K562 (cell line): ENCODE results near the gene WDR1. TPM values are rescaled to one million over a fixed set of nuclear protein-coding genes. Genes with fewer than 3 reads are reported as not detected.

Source experiments
- ATAC-seq: fragments of 200-7000 bp; cut with Tn5 transposase; 3 replicates; pipeline ENCODE4 v1.9.1; 2020; ENCODE audit warnings: moderate library complexity
- BruUV-seq: library from RNA; stranded (reverse); fragments of 400-500 nt; replicated peaks from 2 replicates; lab custom pipeline; 2021; lab: Mats Ljungman, UMichigan
- CTCF ChIA-PET: fragments of 300-600 bp; formaldehyde crosslinking; extraction: SDS; loops from one replicate; lab custom pipeline; 2021; ENCODE audit warnings: low intra/inter-chr PET ratio; lab: Yijun Ruan, JAX
- POLR2A ChIA-PET: fragments of 300-600, 350-650 bp; sonication (Branson Sonifier 250); formaldehyde crosslinking; extraction: SDS; loops from one replicate; lab custom pipeline; 2021; ENCODE audit warnings: antibody characterized with exemption, inconsistent platforms; lab: Yijun Ruan, JAX
- DNase-seq, 4 experiments: peaks; one replicate each; pipeline versions ENCODE4 v3.0.0 to v3.0.0-alpha.2; 2011 to 2018; ENCODE audit warnings: low spot score in 3 of 4, mixed read lengths in 3 of 4; ENCODE audit errors: extremely low read depth in 1 of 4
- FAIRE-seq: peaks from 2 replicates; lab custom pipeline; 2011; peaks lifted over from hg19 to GRCh38; lab: Jason Lieb, UNC
- H2AFZ ChIP-seq: 2 replicates; pipeline ENCODE4 v1.6.0; 2011; ENCODE audit warnings: low read depth, low read length, control low read depth, inconsistent platforms
- H3K27ac ChIP-seq: fragments of 200-600 bp; 3 replicates; pipeline ENCODE4 v1.8.0; 2011; ENCODE audit warnings: low read depth, mild to moderate bottlenecking, control low read depth, inconsistent platforms, low read length, moderate library complexity, mixed read lengths; ENCODE audit errors: extremely low read depth
- H3K27me3 ChIP-seq, 2 experiments: fragments of 300-600 bp in 1 of 2; 2 replicates in 1 of 2; 3 replicates in 1 of 2; pipeline versions ENCODE4 v1.6.0 to v1.8.0; 2011; ENCODE audit warnings: inconsistent platforms in 2 of 2, low read length in 2 of 2, mild to moderate bottlenecking in 1 of 2, mixed read lengths in 1 of 2, moderate library complexity in 1 of 2; ENCODE audit not compliant: control insufficient read depth in 2 of 2, insufficient read depth in 2 of 2
- H3K36me3 ChIP-seq: fragments of 300-600 bp; 3 replicates; pipeline ENCODE4 v1.8.0; 2011; ENCODE audit warnings: mild to moderate bottlenecking, low read length, inconsistent platforms; ENCODE audit not compliant: control insufficient read depth, insufficient read depth
- H3K4me1 ChIP-seq, 2 experiments: fragments of 200-600 bp in 1 of 2; replicated peaks in 1 of 2; 2 replicates in 1 of 2; 3 replicates in 1 of 2; pipeline versions ENCODE4 v1.5.1 to v1.8.0; 2011; ENCODE audit warnings: inconsistent platforms in 2 of 2, low read length in 2 of 2, mild to moderate bottlenecking in 1 of 2, mixed read lengths in 1 of 2, moderate library complexity in 1 of 2; ENCODE audit not compliant: control insufficient read depth in 2 of 2, insufficient read depth in 2 of 2
- H3K4me2 ChIP-seq: 2 replicates; pipeline ENCODE4 v1.6.1; 2011; ENCODE audit warnings: low read length, control low read depth, inconsistent platforms, mixed read lengths; ENCODE audit not compliant: insufficient read depth
- H3K4me3 ChIP-seq: fragments of 200-600 bp; sonication (generic), shearing (Covaris generic); 2 replicates; pipeline ENCODE4 v1.5.1; 2016; ENCODE audit warnings: control low read depth, inconsistent platforms
- H3K79me2 ChIP-seq: fragments of 200-600 bp; 3 replicates; pipeline ENCODE4 v1.8.0; 2011; ENCODE audit warnings: low read length, inconsistent platforms; ENCODE audit not compliant: control insufficient read depth, insufficient read depth
- H3K9ac ChIP-seq, 2 experiments: 2 replicates each; pipeline versions ENCODE4 v1.6.0 to v1.6.1; 2011; ENCODE audit warnings: low read depth in 2 of 2, low read length in 2 of 2, control low read depth in 1 of 2, inconsistent platforms in 1 of 2, mild to moderate bottlenecking in 1 of 2, mixed read lengths in 1 of 2; ENCODE audit not compliant: insufficient read depth in 1 of 2
- H3K9me1 ChIP-seq: one replicate; pipeline ENCODE4 v1.6.0; 2011; ENCODE audit warnings: inconsistent platforms, mild to moderate bottlenecking, low read length, moderate library complexity; ENCODE audit not compliant: control insufficient read depth, insufficient read depth
- H3K9me3 ChIP-seq: replicated peaks from 2 replicates; pipeline ENCODE4 v1.5.1; 2011; ENCODE audit warnings: low read depth, low read length, inconsistent platforms; ENCODE audit not compliant: control insufficient read depth, insufficient read depth
- H4K20me1 ChIP-seq: replicated peaks from 2 replicates; pipeline ENCODE4 v1.6.1; 2011; ENCODE audit warnings: low read length, inconsistent platforms, mixed read lengths; ENCODE audit not compliant: control insufficient read depth, insufficient read depth
- GTF2F1 ChIP-seq: IDR thresholded peaks from 2 replicates; pipeline ENCODE4 v1.6.1; 2011; ENCODE audit warnings: low read depth, low read length, improper control_type of control experiment
- POLR3G ChIP-seq: IDR thresholded peaks from 2 replicates; pipeline ENCODE4 v1.6.1; 2011; ENCODE audit not compliant: insufficient read length, insufficient replicate concordance; ENCODE audit errors: extremely low read depth
- PTTG1 ChIP-seq: fragments of 450-650 bp; IDR thresholded peaks from 2 replicates; pipeline ENCODE4 v1.6.1; 2016; ENCODE audit warnings: low read depth, mild to moderate bottlenecking, missing genetic modification characterization, missing compliant biosample characterization
- U2AF1 ChIP-seq: fragments of 200-400 bp; formaldehyde crosslinking; optimal IDR thresholded peaks from 2 replicates; pipeline ENCODE3; 2017; ENCODE audit warnings: mild to moderate bottlenecking, low read depth, low read length, moderate library complexity
- ZBTB9 ChIP-seq: fragments of 450-650 bp; formaldehyde crosslinking; IDR thresholded peaks from 2 replicates; pipeline ENCODE4 v1.4.0; 2020; ENCODE audit warnings: mild to moderate bottlenecking, moderate library complexity
- ZFP30 ChIP-seq: fragments of 250-450 bp; sonication (Bioruptor Pico); IDR thresholded peaks from 2 replicates; pipeline ENCODE4 v1.8.0; 2022; ENCODE audit warnings: moderate library complexity, mild to moderate bottlenecking, inconsistent platforms, borderline replicate concordance
- ZNF57 ChIP-seq: fragments of 450-650 bp; formaldehyde crosslinking; IDR thresholded peaks from 2 replicates; pipeline ENCODE4 v1.4.0; 2020; ENCODE audit warnings: mild to moderate bottlenecking, moderate library complexity
- ZNF696 ChIP-seq: fragments of 250-450 bp; sonication (Bioruptor Pico); conservative IDR thresholded peaks from 2 replicates; pipeline ENCODE4 v1.4.0; 2020; ENCODE audit warnings: mild to moderate bottlenecking, moderate library complexity
- WGBS: fragments of 100-300 bp; shearing (Covaris generic); methylation state at CpG from one replicate; pipeline ENCODE4 v1.1.6; 2016; ENCODE audit warnings: low coverage, mixed read lengths; ENCODE audit not compliant: insufficient coverage; ENCODE audit errors: missing lambda C conversion rate; 5-methylcytosine and 5-hydroxymethylcytosine counted together
- in situ Hi-C: fragments of 300-500 bp; cut with MboI; formaldehyde crosslinking; loops from 4 replicates; pipeline ENCODE4 v1.15.0; 2018; ENCODE audit warnings: inconsistent platforms, mixed read lengths
- intact Hi-C: fragments of 100-400 bp; cut with micrococcal nuclease; formaldehyde crosslinking; loops from 2 replicates; pipeline ENCODE4 v1.14.2; 2022
- polyA plus RNA-seq, 8 experiments: library from polyadenylated mRNA; depleted of rRNA in 4 of 8; stranded (reverse) in 5 of 8; unstranded in 3 of 8; fragments of >200 nt; fragmentation: Nextera tagmentation in 2 of 8; fragmentation: Illumina TruSeq in 1 of 8; extraction: Ambion mirVana in 2 of 8; extraction: Trizol in 1 of 8; gene quantifications; 2 replicates each; pipeline versions ENCODE4 v1.2.1 to v1.2.3, GENCODE V29; 2011 to 2014; ENCODE audit warnings: inconsistent platforms in 1 of 8, missing spikeins in 1 of 8
- total RNA-seq, 7 experiments: library from RNA; depleted of rRNA in 6 of 7; stranded (reverse); fragments of >200 nt in 6 of 7; fragmentation: Illumina TruSeq in 2 of 7; extraction: Trizol in 2 of 7; gene quantifications; 2 replicates each; pipeline versions ENCODE4 v1.2.1 to v1.2.3, GENCODE V29; 2011 to 2021; ENCODE audit warnings: low replicate concordance in 1 of 7

WDR1 gene
- total and polyA plus RNA-seq, 9 of the 15 experiments (the other 6 are each of a cell fraction or from before 2014, with no cell fraction given): 16.1 to 213 (median 125) TPM

- peaks cover 9 to 35% of the 10 kb centered on the region in 2 experiments for H3K27me3 ChIP-seq
- TF ChIP-seq ZFP30: no peak
- no peak for TF ChIP-seq U2AF1
- no peak for TF ChIP-seq PTTG1 (tag)
- TF ChIP-seq POLR3G: no peak
- TF ChIP-seq ZNF696 (CRISPR knock-in tag): no peak
- no peak for TF ChIP-seq GTF2F1
- no peak for TF ChIP-seq ZNF57 (CRISPR knock-in tag)
- TF ChIP-seq ZBTB9 (CRISPR knock-in tag): no peak
- no peak overlapping the region for H3K9ac ChIP-seq
- no peaks in the 10 kb centered on the region for H3K9me1 ChIP-seq
- H3K79me2 ChIP-seq: no peaks in the 10 kb centered on the region
- intact Hi-C loops (no loop called here), in situ Hi-C loops (no loop called here)
- POLR2A ChIA-PET: no interaction called here
- H3K4me1 ChIP-seq: no peaks in the 10 kb centered on the region
- no peak for ATAC-seq
- no TSS peak for BruUV-seq
- CTCF ChIA-PET: no interaction called here
- no peaks in the 10 kb centered on the region for H3K9me3 ChIP-seq
- FAIRE-seq: no peak
- H3K4me2 ChIP-seq: no peak overlapping the region
- 2% methylated on average over 4 of the region's 4 CpGs for WGBS
- no peak for DNase-seq
- no peaks in the 10 kb centered on the region for H3K36me3 ChIP-seq
- no peak overlapping the region for H2AFZ ChIP-seq
- H3K4me3 ChIP-seq: no peak overlapping the region
- H3K27ac ChIP-seq: no peak overlapping the region
- no peaks in the 10 kb centered on the region for H4K20me1 ChIP-seq
Observed at GRCh38 chr4:10055871-10056270, 60.7 kb downstream of the WDR1 start.
